B cell (primary cell): ENCODE measurements around the gene NKX6-1. TPM values are rescaled to one million over a fixed set of nuclear protein-coding genes. Genes with fewer than 3 reads are reported as not detected.

Experiments
- ATAC-seq: fragments of 200-7000 bp; cut with Tn5 transposase; one replicate; pipeline ENCODE4 v1.10.0; 2021; ENCODE audit warnings: low read depth, mild to moderate bottlenecking, moderate number of reproducible peaks, moderate library complexity
- CTCF ChIA-PET: fragments of 350-600 bp; sonication (Branson Sonifier 250); formaldehyde crosslinking; loops from one replicate; lab custom pipeline; 2021; ENCODE audit warnings: antibody characterized with exemption, inconsistent platforms; lab: Charles Lee
- POLR2A ChIA-PET: fragments of 350-600 bp; sonication (Branson Sonifier 250); formaldehyde crosslinking; loops from one replicate; lab custom pipeline; 2021; ENCODE audit warnings: antibody characterized with exemption; lab: Charles Lee
- DNase-seq: peaks from one replicate; pipeline ENCODE4 v3.0.0; 2013
- H2AFZ ChIP-seq: 2 replicates; pipeline ENCODE4 v1.6.1; 2012; ENCODE audit warnings: mild to moderate bottlenecking, low read depth, low read length; ENCODE audit not compliant: insufficient read depth, poor library complexity, severe bottlenecking
- H3K27ac ChIP-seq, 2 donors: 1 replicate in 1 of 2; 2 replicates in 1 of 2; pipeline ENCODE4 v1.5.1; 2012 to 2013; ENCODE audit warnings: low read length in 2 of 2, mild to moderate bottlenecking in 2 of 2, moderate library complexity in 1 of 2
- H3K27me3 ChIP-seq, 4 experiments: fragments of 200-600 bp in 1 of 4; sonication (generic) in 1 of 4; replicated peaks in 1 of 4; 1 replicate in 2 of 4; 2 replicates in 2 of 4; pipeline versions ENCODE4 v1.6.1 to v1.7.0; 2013 to 2016; ENCODE audit warnings: low read length in 3 of 4, mild to moderate bottlenecking in 2 of 4, mixed read lengths in 1 of 4, moderate library complexity in 1 of 4; ENCODE audit not compliant: insufficient read depth in 4 of 4, control insufficient read depth in 3 of 4; ENCODE audit errors: control extremely low read depth in 1 of 4
- H3K36me3 ChIP-seq, 2 experiments: replicated peaks in 1 of 2; 1 replicate in 1 of 2; 2 replicates in 1 of 2; pipeline versions ENCODE4 v1.6.1 to v1.7.1; 2013; ENCODE audit warnings: low read length in 1 of 2; ENCODE audit not compliant: insufficient read depth in 2 of 2, control insufficient read depth in 1 of 2; ENCODE audit errors: control extremely low read depth in 1 of 2, extremely low read depth in 1 of 2
- H3K4me1 ChIP-seq, 2 donors: fragments of 200-600 bp in 1 of 2; sonication (generic) in 1 of 2; 1 replicate in 1 of 2; 2 replicates in 1 of 2; pipeline versions ENCODE4 v1.5.1 to v1.6.1; 2013 to 2017; ENCODE audit warnings: low read length in 2 of 2; ENCODE audit not compliant: control insufficient read depth in 2 of 2, insufficient read depth in 2 of 2
- H3K4me2 ChIP-seq: replicated peaks from 2 replicates; pipeline ENCODE3; 2012; ENCODE audit warnings: mild to moderate bottlenecking, low read depth, low read length; ENCODE audit not compliant: poor library complexity, severe bottlenecking
- H3K4me3 ChIP-seq, 5 experiments: fragments of 200-600 bp in 1 of 5; sonication (generic) in 1 of 5; 1 replicate in 3 of 5; 2 replicates in 2 of 5; pipeline versions ENCODE4 v1.5.1 to v1.7.0; 2011 to 2016; ENCODE audit warnings: low read length in 4 of 5, mild to moderate bottlenecking in 4 of 5, low read depth in 2 of 5, control low read depth in 1 of 5, moderate library complexity in 1 of 5; ENCODE audit not compliant: insufficient read depth in 1 of 5; ENCODE audit errors: control extremely low read depth in 1 of 5, extremely low read depth in 1 of 5
- H3K79me2 ChIP-seq: fragments of 200-600 bp; sonication (generic); one replicate; pipeline ENCODE4 v1.6.0; 2016; ENCODE audit warnings: low read length; ENCODE audit not compliant: control insufficient read depth, insufficient read depth
- H3K9ac ChIP-seq: fragments of 200-600 bp; sonication (generic); 2 replicates; pipeline ENCODE4 v1.6.1; 2017; ENCODE audit warnings: mild to moderate bottlenecking, low read length, moderate library complexity
- H3K9me3 ChIP-seq, 3 donors: one replicate each; pipeline versions ENCODE4 v1.6.1 to v1.7.1; 2013; ENCODE audit warnings: low read length in 2 of 3; ENCODE audit not compliant: control insufficient read depth in 2 of 3, insufficient read depth in 1 of 3; ENCODE audit errors: control extremely low read depth in 1 of 3
- H4K20me1 ChIP-seq: 2 replicates; pipeline ENCODE4 v1.6.0; 2012; ENCODE audit warnings: mild to moderate bottlenecking, low read length; ENCODE audit not compliant: insufficient read depth, control insufficient read depth, poor library complexity, severe bottlenecking
- H3K27ac Mint-ChIP-seq: one replicate; pipeline ENCODE4 v1.8.0; 2021; ENCODE audit warnings: mixed read lengths
- H3K27me3 Mint-ChIP-seq: one replicate; pipeline ENCODE4 v1.8.0; 2021; ENCODE audit warnings: mixed read lengths
- H3K4me1 Mint-ChIP-seq: one replicate; pipeline ENCODE4 v1.8.0; 2021; ENCODE audit warnings: mixed read lengths
- H3K4me3 Mint-ChIP-seq: one replicate; pipeline ENCODE4 v1.8.0; 2021; ENCODE audit warnings: mixed read lengths
- H3K9me3 Mint-ChIP-seq: one replicate; pipeline ENCODE4 v1.8.0; 2022; ENCODE audit warnings: mixed read lengths; ENCODE audit not compliant: insufficient read depth
- CTCF ChIP-seq: fragments of 200-600 bp; IDR thresholded peaks from one replicate; pipeline ENCODE4 v1.8.0; 2022; ENCODE audit warnings: antibody characterized with exemption, mild to moderate bottlenecking
- EZH2 ChIP-seq: IDR thresholded peaks from 2 replicates; pipeline ENCODE4 v1.6.1; 2012; ENCODE audit warnings: borderline replicate concordance, low read depth, mild to moderate bottlenecking, moderate library complexity, low read length; ENCODE audit not compliant: insufficient read depth, poor library complexity, severe bottlenecking
- WGBS: methylation state at CpG from one replicate; pipeline ENCODE4 v1.1.5; 2013; ENCODE audit warnings: missing lambda C conversion rate; ENCODE audit not compliant: insufficient coverage; 5-methylcytosine and 5-hydroxymethylcytosine counted together
- intact Hi-C: fragments of 100-400 bp; cut with micrococcal nuclease; formaldehyde crosslinking; loops from one replicate; pipeline ENCODE4 v1.10.0; 2022
- polyA plus RNA-seq: library from polyadenylated mRNA; depleted of rRNA; stranded (reverse); fragments of >200 nt; gene quantifications from 2 replicates; pipeline ENCODE4 v1.2.3, GENCODE V29; 2012
- total RNA-seq, 2 donors: library from RNA; stranded (reverse); fragments of 120-200 nt in 1 of 2; gene quantifications; 1 replicate in 1 of 2; 2 replicates in 1 of 2; pipeline versions ENCODE4 v1.2.3 to v1.2.4, GENCODE V29; 2013 to 2022

The NKX6-1 gene
- total and polyA plus RNA-seq, 2 donors (not counting 1 experiment from before 2014, with no cell fraction given), result not detected

DNA sequence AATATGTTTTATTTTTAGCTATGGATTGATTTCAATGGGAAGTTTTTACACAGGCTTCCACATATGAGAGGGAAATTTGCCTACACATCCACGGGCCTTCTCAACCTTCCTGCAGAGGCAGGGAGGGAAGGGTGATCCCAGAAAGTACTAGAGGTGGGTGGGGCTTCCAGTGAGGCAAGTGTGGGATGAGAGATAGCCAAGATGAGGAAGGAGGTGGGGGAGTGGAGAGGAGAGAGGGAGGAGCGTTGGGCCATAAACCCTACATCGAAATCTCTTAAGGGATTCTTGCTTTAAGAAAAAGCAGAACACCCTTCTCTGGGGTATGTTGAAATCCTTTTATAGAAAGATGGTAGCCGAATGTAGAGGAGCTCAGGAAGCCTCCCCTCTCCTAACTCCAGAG, 19.0 kb downstream of the NKX6-1 start:
- no CpG with 5 or more reads among the region's 4 CpGs for WGBS
- Histone ChIP-seq H2AFZ (no peak overlapping the region), H3K4me3 (no peak overlapping the region), H3K36me3 (no peaks in the 10 kb centered on the region), H3K4me2 (no peak overlapping the region), H3K79me2 (no peaks in the 10 kb centered on the region), H3K27me3 (peaks cover 0 to 55% (median 27%) of the 10 kb centered on the region in 4 experiments), H3K4me1 (peaks cover 4 to 7% of the 10 kb centered on the region in 2 donors), H3K27ac (no peak overlapping the region), H4K20me1 (no peaks in the 10 kb centered on the region), H3K9ac (no peak overlapping the region), H3K9me3 (peaks cover 0 to 37% (median 0%) of the 10 kb centered on the region in 3 donors)
- ChIA-PET CTCF (no interaction called here), POLR2A (no interaction called here)
- H3K27ac Mint-ChIP-seq, result no peak overlapping the region
- H3K4me1 Mint-ChIP-seq, result peaks cover 3% of the 10 kb centered on the region
- ATAC-seq, result no peak
- intact Hi-C loops, result no loop called here
- peaks cover 53% of the 10 kb centered on the region for H3K27me3 Mint-ChIP-seq
- DNase-seq, result no peak
- TF ChIP-seq CTCF, result no peak
- H3K4me3 Mint-ChIP-seq, result no peak overlapping the region
- H3K9me3 Mint-ChIP-seq, result peaks cover 2% of the 10 kb centered on the region

DNA sequence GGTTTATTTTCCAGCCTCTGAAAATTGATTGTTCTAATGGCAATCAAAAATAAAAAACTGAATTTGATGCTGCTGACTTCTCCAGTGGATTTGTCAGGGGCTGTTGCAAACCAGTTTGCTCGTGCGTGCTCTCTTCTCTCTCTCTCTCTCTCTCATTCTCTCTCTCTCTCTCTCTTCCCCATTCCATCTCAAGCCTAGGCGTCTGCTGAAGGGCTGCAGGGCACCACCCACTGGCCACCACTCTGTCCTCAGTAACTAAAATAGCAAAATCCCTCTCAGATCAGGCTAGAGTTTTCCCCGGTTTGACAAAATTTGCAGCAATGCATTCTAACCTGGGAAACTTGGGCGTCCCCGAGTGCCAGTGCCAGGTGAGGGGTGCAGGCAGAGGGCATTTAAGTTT, 19.4 kb downstream of the NKX6-1 start:
- Histone ChIP-seq H3K9me3 (peaks cover 0 to 39% (median 0%) of the 10 kb centered on the region in 3 donors), H3K27me3 (peaks cover 0 to 51% (median 26%) of the 10 kb centered on the region in 4 experiments), H3K36me3 (no peaks in the 10 kb centered on the region), H3K9ac (no peak overlapping the region), H3K79me2 (no peaks in the 10 kb centered on the region), H3K4me2 (no peak overlapping the region), H2AFZ (no peak overlapping the region), H4K20me1 (no peaks in the 10 kb centered on the region), H3K4me3 (no peak overlapping the region), H3K4me1 (peaks cover 4 to 7% of the 10 kb centered on the region in 2 donors), H3K27ac (no peak overlapping the region)
- Mint-ChIP-seq H3K4me3 (no peak overlapping the region), H3K27ac (no peak overlapping the region), H3K9me3 (peaks cover 2% of the 10 kb centered on the region), H3K4me1 (peaks cover 3% of the 10 kb centered on the region), H3K27me3 (peaks cover 55% of the 10 kb centered on the region)
- ATAC-seq (no peak), DNase-seq (no peak)
- intact Hi-C loops, result no loop called here
- WGBS, result 30% methylated on average over 6 of the region's 6 CpGs
- ChIA-PET CTCF (no interaction called here), POLR2A (no interaction called here)
- TF ChIP-seq EZH2 (no peak), CTCF (no peak)
